ENCODE data around the gene SORCS2.

Gene SORCS2

DNA sequence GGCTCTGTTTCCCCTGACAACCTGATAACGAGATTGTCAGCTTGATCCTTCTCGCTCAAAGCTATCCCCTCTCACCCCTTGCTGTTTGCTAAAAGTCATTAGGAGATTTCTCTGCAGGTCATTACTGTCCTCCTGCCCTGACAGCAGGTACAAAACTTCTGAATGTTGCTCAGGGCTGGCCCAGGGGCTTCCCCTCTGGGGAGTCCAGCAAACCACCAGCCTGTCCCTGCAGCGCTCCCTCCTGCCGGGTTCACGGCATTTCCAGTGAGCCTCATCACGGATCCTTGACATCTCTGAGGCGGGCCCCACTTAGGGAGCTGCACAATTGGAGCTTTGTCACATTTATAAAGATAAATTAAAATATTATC, 5.2 kb upstream of the SORCS2 start:
- DNase-seq = no peak

DNA sequence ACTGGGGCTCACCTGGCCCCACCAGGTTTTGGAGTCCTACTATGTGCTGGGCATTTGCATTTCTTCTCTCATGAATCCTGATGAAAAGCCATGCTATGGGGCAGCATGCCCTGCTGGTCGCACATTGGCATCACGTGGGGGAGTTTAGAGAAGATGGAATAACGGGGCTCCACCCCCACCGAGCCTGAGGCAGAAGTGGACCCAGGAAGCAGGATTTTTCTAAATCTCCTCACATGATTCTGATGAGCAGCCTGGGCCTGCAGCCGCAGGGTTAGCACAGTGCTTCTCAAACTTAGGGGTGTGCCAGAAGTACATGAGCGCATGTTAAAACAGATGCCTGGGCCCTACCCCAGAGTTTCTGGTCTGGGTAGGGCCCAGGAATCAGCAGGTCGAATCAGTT, 4.6 kb upstream of the SORCS2 start:
- DNase-seq = no peak

DNA sequence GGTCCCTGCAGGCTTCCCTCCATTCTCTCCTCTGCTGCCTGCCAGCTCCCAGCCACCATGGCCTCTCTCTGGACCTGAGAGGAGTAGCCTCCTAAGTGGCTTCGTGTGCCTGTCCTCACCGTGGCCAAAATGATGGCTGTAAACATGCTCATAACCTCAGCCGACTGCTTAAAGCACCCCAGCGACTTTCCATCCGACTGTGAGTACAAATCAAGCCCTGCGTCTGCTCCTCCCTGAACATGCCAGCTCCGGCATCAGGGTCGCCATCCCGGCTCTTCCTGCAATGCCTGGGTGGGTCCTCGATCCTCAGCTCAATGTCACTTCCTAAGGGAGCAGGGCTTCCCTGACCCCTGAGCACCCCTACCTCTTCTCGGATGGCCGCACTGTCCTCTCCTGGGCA, 3.3 kb upstream of the SORCS2 start:
- no peak for DNase-seq

DNA sequence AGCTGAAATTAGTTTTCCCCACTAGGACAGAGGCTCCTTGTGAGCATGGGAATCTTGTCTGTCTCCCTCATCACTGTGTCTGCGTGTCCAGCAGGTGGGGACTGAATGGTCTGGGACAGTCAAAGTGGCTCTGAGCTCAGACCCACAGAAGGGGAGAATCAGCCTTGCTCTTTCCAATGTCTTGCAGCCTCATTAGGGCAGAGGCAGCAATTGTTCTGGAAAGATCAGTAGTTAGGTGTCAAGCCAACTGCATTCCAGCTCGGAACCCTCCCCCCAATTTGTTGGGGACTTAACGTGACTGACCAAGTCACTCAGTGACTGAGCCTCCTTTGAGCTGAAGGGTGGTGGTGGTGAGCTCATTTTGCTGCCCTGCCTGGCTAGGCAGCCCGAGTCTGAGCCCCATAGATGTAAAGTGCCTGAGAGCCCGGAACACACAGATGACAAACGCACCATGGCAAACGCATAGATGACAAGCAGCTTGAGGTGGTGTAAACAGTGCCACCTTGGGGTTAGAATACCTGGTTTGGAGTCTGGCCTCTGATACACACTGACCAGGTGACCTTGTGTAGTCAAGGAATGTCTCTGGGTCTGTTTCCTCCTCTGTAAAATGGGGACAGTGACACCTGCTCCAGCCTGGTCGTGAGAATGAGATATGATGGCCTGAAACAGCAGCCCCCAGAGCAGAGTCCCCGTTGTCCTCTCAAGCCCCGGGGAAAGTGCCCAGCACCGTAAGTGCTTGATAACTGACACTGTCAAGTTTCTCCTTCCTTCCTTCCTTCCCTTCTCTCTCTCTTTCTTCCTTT, 2.7 kb upstream of the SORCS2 start:
- no peak for DNase-seq

DNA sequence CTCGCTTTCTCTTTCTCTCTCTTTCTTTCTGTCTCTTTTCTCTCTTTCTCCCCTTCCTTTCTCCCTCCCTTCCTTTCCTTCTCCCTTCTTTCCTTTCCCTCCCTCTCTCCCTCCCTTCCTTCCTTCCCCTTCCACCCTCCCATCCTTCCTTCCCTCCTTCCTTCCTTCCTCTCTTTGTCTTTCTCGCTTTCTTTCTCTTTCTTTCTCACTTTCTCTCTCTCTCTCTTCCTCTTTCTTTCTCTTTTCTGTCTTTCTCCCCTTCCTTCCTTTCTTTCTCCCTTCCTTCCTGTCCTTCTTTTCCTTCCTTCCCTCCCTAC, 2.1 kb upstream of the SORCS2 start:
- no peak for DNase-seq

DNA sequence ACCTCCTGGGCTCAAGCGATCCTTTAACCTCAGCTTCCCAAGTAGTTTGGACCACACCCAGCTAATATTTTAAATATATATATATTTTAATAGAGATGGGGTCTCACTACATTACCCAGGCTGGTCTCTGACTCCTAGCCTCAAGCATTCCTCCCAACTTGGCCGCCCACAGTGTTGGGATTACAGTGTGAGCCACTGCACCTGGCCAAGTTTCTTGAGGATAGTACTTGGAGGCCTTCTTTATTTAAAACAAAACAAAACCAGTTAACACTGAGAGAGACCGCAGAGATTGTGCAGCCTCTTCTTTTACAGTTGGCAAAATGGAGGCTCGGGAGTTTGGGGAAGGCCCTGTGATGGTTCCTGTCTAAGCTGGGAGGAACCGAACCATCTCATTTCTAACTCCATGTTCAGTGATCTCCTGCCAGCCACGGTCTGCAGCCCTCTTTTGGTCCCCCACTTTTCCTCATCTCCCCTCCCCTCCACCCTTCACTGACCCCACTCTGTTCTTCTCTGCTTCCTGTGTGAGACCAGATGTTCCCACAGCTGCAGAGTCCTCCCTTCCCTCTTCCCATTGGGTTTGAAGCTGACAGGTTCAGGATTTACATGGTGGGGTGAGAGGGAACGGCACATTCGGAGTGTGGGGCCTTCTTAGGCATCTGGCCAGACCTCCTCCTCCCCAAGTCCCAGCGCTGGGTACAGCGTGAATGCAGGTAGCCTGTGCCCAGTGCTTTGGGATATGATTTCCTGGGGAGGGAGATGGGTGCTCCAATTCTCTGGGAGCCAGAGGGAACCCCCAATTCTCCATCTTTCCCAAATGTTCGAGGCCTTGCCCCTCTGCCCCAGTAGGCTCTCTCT, 1.4 kb upstream of the SORCS2 start:
- DNase-seq = no peak

DNA sequence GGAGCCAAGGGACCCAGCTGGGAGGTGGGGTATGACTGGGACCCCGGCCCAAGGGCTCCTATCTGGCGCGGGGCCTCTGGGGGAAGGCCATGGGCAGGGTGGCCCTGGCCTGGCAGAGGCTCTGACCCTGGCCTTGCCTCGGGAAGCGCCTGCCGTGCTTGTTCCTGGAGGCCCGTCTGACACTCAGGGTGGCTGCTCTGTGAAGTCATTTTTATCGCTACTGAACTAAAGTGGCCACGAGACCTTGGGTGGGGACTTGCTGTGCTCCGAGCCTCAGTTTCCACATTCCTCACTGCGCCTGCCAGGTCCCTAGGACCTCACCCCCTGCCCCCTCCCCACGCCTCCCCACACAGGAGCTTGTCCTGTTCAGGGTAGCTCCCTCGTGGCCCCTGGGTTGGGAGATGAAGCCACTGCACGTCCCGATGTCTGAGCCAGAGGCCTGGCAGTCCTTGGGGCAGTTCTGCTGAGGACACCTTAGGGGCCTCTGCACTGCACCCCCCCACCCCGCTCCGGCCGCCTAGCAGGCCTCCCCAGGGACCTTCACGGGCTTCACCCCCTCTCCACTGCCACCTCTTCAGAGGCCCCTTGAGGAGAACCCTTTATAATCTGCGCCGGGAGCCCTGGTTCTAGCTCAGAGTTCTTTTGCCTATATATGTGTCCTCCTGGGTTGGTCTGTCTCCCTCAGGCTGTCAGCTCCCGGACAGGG, 639 bp upstream of the SORCS2 start:
- no peak for DNase-seq

DNA sequence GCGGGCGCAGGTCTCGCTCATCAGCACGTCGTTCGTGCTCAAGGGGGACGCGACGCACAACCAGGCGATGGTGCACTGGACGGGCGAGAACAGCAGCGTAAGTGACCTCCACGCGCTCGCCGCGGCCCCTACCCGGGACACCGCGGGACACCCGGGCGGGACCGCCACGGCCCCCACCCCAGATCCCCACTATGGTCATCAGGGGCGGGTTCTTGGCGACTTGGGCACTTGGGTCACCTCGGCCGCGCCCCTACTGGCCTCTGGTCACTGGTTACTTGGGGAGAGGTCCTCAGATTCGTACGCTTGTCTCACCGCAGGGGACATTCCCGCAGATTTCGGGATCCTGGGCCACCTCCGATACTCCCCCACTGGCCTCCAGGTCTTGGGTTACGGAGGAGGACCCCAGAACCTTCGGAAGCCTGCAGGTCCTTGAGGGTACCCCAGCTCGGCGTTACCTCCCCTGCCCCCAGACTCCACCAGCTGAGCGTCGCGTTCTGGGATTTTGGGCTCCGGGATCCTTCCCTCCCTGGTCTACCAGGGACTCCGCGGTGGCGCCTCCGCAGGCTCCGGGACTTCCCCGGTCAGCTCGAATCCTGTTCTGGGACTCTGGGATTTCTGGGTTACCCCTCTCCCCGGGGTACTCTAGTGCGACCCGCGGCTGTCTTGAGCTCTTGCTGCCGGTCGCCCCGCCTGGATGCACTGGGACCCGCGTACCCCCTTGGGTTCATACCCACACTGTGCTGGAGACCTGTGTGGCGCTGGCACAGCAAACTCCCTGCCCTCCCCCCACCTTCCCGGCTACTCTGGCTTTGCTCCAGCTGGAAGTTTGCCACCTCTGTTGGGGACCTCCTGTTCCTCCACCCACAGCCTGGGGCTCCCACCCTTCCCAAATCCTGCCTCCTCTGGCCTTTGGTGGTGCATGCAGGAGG, 956 bp downstream of the SORCS2 start:
- no peak for DNase-seq

DNA sequence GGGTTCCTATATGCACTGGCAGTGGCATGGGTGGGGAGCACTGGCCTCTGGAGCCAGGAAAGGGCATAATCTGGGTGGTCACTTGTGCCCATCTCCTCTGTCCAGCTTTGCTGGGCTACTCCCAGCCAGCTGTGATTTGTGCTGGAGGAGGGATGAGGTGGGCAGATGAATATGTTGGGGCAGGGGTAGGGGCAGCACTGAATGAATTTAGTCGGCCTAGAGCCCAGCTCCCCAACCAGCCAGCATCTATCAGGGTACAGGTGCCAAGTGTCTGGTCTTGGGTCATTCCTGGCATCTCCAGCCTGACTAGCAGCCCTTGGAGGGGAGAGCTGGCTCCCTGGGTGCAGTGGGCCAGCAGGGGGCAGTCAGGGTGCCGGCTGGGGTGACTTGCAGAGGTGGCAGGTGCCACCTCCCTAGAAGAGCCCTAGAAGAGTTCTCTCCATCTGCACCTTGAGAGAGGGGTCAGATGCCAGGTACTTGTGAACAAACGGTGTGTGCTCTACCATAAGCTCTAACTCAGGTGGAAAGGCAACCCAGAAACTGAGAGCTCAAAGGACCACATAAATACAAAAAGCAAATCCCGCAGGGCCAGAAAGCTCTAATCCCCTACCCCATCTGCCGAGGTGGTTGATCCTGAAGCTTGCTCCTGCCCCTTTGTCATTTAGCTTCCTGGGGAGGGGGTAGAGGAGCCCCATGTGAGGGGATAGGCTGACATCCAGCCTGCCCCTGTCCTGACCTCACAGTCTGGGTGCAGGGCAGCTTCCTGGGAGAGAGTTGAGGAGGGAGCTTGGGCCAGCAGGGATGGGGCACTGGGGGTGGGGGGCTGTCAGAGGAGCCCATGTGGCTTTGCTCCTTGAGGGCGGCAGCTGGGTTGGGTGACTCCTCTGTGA, 2.2 kb downstream of the SORCS2 start:
- no peak for DNase-seq

DNA sequence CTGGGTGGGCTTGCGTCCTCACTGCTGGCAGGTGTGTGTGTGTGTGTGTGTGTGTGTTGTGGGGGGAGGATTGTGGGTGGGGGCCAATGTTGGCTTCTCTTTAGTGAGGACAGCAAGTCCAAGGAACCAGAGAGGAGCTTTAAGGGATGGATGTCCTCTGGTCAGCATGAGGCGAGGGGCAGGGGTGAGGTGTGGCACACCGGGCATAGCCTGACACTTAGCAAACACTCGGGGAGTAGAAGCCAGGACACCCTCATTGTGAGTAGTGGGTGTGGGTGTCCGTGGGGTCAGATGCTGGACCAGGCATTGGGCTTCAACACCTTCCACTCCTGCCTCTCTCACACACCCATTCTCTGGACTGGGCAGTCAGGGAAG, 2.8 kb downstream of the SORCS2 start:
- DNase-seq = no peak

DNA sequence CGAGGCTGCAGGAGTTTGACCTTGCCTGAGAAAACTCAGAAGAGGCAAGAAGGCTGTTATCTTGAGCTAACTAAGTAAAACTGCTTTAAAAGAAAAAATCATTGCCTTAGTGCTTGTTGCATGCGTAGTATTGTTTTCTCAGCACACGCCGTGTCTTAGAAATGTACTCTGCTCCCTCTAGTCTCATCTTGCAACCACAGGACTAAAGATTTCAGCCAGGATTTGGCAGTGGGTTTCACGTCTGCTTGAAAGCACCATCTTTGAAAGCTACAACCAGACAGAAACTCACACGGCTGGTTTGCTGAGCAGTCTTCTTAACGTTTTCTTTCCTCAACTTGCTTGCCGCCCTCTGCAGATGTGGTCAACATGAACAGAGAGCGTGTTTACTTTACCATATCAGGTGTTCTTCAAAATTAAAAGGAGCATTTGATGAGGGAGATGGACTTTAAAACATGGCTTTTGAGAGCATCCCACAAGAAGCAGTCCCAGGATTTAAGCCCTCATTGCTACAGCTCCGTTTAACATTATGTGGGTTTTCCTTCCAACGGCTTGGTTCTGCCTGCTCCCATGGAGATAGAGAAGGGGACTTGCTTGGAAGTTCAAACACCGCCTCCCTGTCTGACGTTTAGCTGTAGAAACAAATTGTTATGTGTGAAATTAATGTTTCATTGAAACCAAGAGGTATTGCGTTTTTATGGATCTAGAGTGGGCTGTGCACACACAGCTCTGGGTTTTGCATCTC, 3.4 kb downstream of the SORCS2 start:
- no peak for DNase-seq

DNA sequence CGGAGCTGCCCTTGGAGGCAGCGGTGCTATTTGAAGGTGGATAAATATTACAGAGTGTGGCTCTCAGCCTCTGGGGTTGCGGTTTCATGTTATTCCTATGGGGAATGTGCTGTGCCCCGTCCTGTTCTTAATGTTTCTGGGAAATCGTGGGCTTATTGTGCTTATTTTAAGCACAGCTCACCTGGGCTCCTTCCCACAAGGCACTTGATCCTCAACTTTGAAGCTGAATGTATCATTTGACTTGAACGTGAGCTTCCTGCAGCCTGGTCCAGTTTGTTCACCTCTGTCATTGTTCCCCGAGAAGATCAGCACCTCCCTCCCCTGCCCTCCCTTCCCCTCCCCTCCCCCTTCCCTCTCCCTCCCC, 3.9 kb downstream of the SORCS2 start:
- no peak for DNase-seq

DNA sequence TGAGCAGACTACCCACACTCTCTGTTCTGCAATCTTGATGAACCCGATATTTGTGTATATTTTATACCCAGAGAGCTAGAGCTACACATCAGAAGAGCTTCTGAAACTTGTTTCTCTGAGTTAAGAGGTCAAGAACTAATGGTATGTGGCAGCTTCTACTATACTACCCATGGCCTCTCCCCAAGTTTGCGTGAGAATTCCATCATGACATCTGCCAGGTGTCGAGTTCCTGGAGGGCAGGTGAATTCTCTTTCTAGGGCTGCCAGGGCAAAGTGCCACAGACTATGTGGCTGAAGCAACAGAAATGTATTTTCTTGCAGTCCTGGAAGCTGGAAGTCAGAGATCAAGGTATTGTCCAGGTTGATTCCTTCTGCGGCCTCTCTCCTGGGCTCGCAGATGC, 4.4 kb downstream of the SORCS2 start:
- no peak for DNase-seq

DNA sequence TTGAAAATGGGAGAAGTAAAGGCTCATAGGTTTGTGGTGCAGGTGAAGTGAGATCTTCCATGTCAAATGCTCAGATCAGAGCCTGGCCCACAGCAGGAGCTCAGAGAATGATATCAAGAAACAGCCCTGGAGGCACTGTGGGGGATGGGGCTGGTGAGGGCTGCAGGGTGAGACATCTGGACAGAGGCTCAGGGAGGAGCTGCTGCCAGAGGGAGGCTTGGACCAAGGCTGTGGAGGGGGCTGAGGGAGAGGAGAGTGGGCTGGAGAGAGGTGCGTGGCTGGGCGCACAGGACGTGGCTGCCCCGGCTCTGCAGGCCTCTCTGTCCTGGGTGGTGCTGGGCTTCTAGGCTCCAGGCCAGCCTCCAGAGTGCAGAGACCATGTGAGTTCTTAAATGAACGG, 5.6 kb downstream of the SORCS2 start:
- no peak for DNase-seq

DNA sequence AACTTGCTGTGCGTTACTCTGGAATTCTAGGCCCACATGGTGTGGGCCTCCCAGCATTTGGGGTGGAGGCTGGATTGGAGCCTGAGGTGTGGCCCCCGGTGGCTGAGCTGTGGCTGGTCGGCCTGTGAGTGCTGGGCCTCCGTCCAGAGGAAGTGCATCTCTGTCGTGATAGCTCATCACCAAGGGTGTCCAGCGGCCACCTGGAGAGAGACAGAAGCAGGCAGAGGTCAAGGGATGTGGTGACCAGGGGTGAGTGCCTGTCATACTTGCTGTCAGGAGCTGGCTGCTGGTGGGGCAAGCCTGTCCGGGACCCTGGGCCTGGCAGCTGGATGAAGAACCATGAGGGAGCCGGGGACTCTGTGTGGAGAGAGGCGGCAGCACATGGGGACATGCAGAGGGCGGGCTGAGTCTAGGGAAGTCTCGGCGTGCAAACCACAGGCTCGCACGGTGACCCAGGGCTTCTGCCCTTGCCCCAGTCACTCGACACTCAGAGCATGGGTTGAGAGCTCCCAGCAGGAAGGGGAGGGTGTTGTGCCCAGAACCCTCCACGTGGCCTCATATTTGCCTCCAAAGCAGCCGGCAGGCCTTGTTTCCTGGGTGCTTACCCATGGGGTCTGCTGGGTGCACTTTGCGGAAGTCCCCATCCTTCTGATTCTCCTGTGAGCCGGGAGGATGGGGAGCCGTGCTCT, 6.2 kb downstream of the SORCS2 start:
- DNase-seq = no peak

DNA sequence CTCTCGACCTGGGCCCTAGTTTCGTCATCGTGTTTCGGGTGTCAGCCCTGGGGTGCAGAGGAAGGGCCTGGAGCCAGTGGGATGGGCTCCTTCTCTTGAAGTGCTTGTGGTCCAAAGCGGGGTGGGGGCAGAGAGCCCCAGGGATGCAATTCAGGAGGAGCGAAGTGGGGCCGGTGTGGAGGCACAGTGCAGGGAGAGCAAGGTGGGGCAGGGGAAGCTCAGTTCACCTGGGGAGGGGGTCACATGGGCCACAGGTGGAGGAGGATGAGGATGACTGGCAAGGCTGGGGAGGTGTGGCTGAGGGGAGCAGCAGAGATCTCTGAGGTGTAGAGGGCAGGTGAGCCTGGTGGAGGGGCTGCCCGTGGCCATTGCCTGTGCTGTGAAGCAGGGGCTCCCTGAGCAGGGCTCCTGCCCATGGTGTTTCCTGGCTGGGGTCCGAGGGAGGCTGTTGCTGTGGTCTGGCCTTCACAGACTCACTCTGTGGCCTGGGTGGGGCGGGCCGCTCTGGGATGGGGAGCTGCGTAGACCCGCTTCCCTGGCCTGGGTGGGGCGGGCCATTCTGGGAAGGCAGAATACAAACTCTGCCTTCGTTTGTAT, 6.9 kb downstream of the SORCS2 start:
- DNase-seq = no peak

DNA sequence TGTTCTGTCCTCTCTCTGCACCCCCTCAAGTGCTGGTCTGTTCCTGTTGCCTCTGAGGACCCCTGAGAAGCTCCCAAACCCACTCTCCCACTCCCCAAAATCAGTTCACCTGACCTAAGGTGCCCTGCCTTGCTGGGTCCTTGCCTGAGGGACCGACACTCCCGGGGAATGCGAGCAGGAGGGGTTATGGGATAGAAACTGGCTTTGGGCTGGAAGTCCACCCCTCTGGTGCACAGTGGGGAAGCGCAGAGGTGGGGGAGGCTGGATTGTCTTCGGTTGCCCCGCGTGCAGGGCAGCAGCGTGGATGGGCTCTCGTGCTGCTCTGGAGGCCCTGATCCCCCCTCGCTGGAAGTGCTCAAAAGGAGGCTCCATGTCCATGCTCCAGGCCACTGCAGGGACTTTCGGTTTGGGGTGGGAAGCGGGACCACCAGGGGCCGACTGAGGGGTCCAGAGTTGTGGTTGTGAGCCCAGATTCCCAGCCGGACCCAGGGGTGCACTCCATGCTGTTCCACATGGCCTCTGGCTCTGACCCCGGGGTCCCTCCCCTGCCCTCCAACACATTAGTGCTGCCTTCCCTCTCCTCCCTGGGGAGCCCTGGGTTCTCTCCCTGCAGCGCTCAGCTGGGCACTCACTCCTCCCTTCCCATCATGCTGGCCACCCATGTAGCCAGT, 7.6 kb downstream of the SORCS2 start:
- DNase-seq = no peak

DNA sequence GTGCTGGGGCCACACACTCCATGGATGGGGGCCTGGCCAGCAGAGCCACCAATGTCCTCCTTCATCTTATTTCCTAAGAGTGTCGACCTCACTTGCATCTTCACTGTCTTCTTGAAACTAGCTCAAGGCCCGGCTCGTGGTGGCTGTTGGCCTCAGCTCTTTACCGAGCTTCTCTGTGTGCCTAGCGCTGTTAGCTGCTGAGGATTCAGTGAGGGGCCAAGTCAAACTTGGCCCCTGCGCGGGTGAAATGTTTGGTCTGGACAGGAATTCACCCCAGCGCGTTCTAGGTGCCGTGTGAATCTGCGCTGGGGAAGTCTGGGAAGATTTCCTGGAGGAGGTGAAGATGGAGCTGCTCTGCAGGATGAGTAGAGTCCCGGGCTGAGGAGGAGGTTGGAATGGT, 8.5 kb downstream of the SORCS2 start:
- DNase-seq = no peak
